ENCODE results near the gene RSU1. TPM values are rescaled to one million over a fixed set of nuclear protein-coding genes. Genes with fewer than 3 reads are reported as not detected.

The RSU1 gene
- total RNA-seq, 2 experiments from 2014 or later = 42.4 to 47.5 TPM

DNA sequence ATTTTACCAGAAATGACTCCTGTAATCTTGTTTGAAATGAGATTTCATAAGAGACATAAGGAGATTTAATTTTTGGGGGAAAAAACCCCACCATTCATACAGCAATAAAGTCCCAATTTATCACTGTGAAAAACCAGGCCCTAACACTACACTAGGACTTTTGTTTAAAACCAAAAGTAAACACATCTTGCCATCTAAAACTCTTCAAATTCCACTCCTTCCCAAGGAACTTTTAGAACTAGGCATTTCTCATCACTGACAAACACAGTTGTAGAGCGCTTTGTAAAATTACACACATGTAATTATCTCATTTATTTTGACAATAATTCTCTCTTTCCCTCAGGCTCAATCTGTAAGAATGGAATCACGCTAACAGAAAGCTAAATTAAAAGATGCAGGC lies 167.5 kb downstream of the RSU1 start:
- ATAC-seq = no peak
- no peak for DNase-seq
- no peaks in the 10 kb centered on the region for H3K9me3 Mint-ChIP-seq
- peaks cover 8% of the 10 kb centered on the region for H3K36me3 Mint-ChIP-seq (ENCODE audit: low read depth)
- H3K4me1 Mint-ChIP-seq (ENCODE audit: low read depth) = peaks cover 36% of the 10 kb centered on the region
- H3K4me3 Mint-ChIP-seq = no peak overlapping the region
- ChIA-PET POLR2A (no interaction called here), CTCF (no interaction called here)
- intact Hi-C loops (cut with micrococcal nuclease) = no loop called here
- no peak overlapping the region for H3K27ac Mint-ChIP-seq
- TF ChIP-seq CTCF (IDR thresholded peaks at IDR 0.05) = no peak
- no peaks in the 10 kb centered on the region for H3K27me3 Mint-ChIP-seq

- no peak for TF ChIP-seq CTCF (IDR thresholded peaks at IDR 0.05)
- intact Hi-C loops (cut with micrococcal nuclease) = no loop called here
- no peak for DNase-seq
- no peak overlapping the region for H3K4me3 Mint-ChIP-seq
- ATAC-seq = no peak
- peaks cover 37% of the 10 kb centered on the region for H3K4me1 Mint-ChIP-seq (ENCODE audit: low read depth)
- H3K9me3 Mint-ChIP-seq = no peaks in the 10 kb centered on the region
- H3K27me3 Mint-ChIP-seq = no peaks in the 10 kb centered on the region
- ChIA-PET POLR2A (no interaction called here), CTCF (interaction anchor here (1.0 kb wide), 1 partner anchor 13 kb away, joined by 3 read pairs; no protein-coding TSS in a partner anchor)
- H3K27ac Mint-ChIP-seq = no peak overlapping the region
- peaks cover 5% of the 10 kb centered on the region for H3K36me3 Mint-ChIP-seq (ENCODE audit: low read depth)
Observed at GRCh38 chr10:16648366-16648765, 168.9 kb downstream of the RSU1 start.

DNA sequence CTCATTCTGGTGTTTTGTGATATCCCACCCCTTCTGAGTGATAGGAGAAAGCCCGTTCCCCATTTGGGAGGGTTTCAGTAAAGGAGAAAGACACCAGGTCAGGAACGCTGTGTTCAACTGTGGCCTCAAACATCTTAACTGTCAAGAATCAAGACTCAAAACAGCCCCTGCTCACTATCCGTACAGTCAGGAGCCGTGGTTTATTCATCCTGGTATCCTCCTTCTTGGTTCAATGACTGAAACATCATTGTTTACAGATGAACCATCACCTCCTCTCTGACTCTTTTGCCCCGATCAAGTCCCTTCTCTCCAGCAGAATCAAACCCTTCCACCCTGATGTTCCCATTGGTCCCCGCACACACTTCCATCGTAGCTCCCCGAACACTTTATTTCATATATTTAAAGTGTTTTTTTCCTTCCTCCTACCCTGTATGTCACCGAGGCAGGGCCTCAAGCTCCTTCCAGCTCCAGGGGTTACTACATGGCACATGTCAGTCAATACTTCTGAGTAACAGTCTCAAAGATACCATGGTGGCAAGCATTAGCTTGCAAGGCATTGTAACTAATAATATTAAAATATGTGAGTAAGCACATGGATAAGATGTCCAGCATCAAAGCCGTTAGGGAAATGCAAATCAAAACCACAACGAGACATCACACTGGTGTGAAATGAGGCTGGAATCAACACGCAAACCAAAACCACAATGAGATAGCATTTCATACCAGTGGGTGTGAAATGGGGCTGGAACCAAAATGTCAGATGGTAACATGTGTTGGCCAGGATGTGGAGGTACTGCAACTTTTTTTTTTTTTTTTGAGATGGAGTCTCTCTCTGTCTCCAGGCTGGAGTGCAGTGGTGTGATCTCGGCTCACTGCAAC lies 170.8 kb downstream of the RSU1 start:
- no peak overlapping the region for H3K4me3 Mint-ChIP-seq
- peak; percentile 82 for ATAC-seq

DNA sequence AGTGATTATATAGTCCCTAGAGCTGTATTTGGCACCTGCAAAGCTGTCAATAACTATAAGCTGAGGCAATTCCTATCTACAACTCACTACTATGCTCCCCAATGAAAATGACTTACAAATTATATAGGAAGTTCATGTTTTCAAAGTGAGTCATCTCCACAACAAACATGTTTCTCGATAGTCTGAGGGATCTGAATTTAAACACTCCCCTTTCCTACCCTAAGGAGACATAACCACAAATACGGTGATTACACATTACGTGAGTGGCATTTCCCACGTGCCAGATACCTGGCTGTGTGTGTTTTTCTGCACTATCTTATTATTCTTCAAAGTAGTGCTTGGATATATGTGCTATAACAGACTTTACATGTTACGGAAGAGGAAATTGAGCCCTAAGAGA lies 173.1 kb downstream of the RSU1 start:
- Mint-ChIP-seq H3K4me1 (ENCODE audit: low read depth) (peaks cover 25% of the 10 kb centered on the region), H3K27me3 (no peaks in the 10 kb centered on the region), H3K9me3 (no peaks in the 10 kb centered on the region), H3K4me3 (no peak overlapping the region), H3K36me3 (ENCODE audit: low read depth) (peaks cover 3% of the 10 kb centered on the region), H3K27ac (no peak overlapping the region)
- POLR2A ChIA-PET = no interaction called here
- DNase-seq (no peak), ATAC-seq (no peak)
- intact Hi-C loops (cut with micrococcal nuclease) = no loop called here
- CTCF ChIA-PET = no interaction called here
- TF ChIP-seq CTCF (IDR thresholded peaks at IDR 0.05) = no peak

More for the DNA sequence above, 170.8 kb downstream of the RSU1 start:
- H3K27me3 Mint-ChIP-seq = no peaks in the 10 kb centered on the region
- H3K9me3 Mint-ChIP-seq = no peaks in the 10 kb centered on the region
- H3K36me3 Mint-ChIP-seq (ENCODE audit: low read depth) = peaks cover 3% of the 10 kb centered on the region
- peak overlapping the region; percentile 2 for H3K27ac Mint-ChIP-seq
- CTCF ChIA-PET = no interaction called here
- DNase-seq = peak; percentile 57
- no peak for TF ChIP-seq CTCF (IDR thresholded peaks at IDR 0.05)
- intact Hi-C loops (cut with micrococcal nuclease) = no loop called here
- POLR2A ChIA-PET = no interaction called here
- H3K4me1 Mint-ChIP-seq (ENCODE audit: low read depth) = peaks cover 22% of the 10 kb centered on the region

DNA sequence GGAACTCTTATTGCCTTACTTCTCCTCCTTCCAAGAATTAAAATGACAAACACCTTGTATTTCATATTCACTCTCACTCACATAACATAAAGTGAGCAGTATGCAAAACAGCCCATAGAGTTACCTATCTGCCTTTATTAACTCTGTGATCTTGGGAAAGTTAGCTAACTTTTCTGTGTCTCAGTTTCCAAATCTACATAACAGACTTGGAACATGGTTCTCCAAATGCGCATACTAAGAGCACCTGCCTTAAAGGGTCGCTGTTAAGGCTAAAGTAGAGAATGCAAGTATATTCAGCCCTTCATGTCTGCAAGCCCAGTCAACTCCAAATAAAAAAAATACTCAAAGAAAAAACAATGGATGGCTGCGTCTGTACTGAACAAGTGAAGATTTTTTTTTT lies 173.7 kb downstream of the RSU1 start:
- Mint-ChIP-seq H3K27me3 (no peaks in the 10 kb centered on the region), H3K9me3 (no peaks in the 10 kb centered on the region), H3K27ac (no peak overlapping the region), H3K4me3 (no peak overlapping the region), H3K36me3 (ENCODE audit: low read depth) (peaks cover 3% of the 10 kb centered on the region), H3K4me1 (ENCODE audit: low read depth) (peaks cover 25% of the 10 kb centered on the region)
- DNase-seq = no peak
- ChIA-PET CTCF (interaction anchor here (1.0 kb wide), 1 partner anchor 741 kb away, joined by 3 read pairs; no protein-coding TSS in a partner anchor), POLR2A (no interaction called here)
- TF ChIP-seq CTCF (IDR thresholded peaks at IDR 0.05) = no peak
- ATAC-seq = no peak
- intact Hi-C loops (cut with micrococcal nuclease) = no loop called here
